GM20431 (cell line): ENCODE measurements around the gene ENPEP.
"Not testable (repeated sequence)": the region's sequence is repeated elsewhere in the genome, so short reads cannot be mapped to it uniquely, and the experiment has no call there.

Experiments
- in situ Hi-C: fragments of 300-500 bp; cut with MseI, MboI; formaldehyde crosslinking; loops from one replicate; pipeline ENCODE4 v1.15.0; 2020; ENCODE audit warnings: low sequenced_read_pairs; ENCODE audit not compliant: unreplicated experiment

Gene ENPEP

DNA sequence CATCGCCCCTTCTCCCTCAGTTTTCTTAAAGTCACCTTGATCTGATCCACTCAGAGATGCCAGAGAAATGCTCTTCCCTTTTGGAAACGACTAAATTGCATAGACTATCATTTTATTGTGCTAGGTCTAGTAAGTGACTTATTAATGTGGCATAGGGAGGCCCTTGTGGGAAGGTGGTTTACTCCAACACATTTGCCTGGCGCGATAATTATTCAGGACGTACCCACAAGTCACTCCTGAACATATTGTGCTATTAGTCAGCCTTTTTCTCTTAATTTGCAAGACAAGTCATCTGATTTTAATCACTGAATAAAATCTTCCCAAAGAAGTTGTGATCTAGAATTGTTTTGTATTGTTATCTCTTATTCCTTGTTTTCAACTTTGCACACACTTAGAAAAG, 7.6 kb downstream of the ENPEP start:
- in situ Hi-C loops: no loop called here

DNA sequence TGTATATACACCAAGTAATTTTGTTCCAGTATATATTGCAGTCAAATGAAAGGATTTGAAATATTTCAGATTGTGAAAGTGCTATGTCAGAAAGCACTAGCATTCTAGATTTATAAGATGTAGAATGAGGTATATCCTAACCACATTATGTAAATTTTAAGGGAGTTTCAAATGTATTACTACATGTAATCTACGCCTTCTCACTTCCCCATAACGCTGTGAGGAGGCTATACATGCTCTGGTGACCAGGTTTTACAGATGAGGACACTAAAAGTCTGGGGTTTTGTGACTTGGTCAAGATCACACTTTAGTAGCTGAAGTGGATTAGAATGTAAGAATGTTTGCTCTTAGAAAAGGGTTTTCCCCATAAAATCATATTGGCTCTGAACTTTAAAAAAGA, 8.1 kb downstream of the ENPEP start:
- in situ Hi-C loops: no loop called here

- in situ Hi-C loops: no loop called here
Observed at GRCh38 chr4:110484767-110485166, 8.8 kb downstream of the ENPEP start.

DNA sequence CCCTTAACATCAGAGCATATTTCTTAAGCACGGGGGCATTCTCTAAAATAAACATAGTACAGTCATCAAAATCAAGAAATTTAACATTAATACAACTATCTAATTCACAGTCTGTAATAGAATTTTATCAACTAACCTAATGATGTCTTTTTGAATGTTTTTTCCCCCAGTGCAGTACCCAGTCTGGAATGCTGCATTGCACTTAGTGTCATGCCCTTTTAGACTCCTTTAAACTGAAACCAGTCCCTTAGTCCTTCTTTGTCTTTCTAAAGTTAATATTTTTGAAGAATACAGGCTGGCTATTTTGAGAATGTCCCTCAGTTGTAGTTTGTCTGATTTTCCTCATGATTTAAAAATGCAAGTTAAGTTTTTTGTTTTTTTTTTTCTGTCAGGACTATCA, 9.5 kb downstream of the ENPEP start:
- in situ Hi-C loops: no loop called here

DNA sequence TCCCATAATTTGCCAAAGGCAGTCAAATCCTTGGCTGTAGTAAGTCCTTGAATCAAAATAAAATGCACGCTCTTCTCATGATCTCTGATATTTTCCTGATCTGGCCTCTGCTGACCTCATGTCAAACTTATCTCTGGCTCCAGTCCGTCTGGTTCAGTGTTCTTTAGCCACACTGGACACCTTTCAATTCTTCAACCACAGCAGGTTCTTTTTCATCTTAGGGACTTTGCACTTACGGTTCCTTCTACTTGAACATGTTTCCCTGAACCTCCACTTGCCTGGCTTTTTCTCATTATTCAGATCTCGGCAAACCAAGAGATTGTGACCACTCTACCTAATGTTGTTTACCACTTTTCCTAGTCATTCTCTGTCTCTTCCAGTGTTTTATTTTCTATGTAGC, 10.3 kb downstream of the ENPEP start:
- in situ Hi-C loops: no loop called here

- in situ Hi-C loops: not testable (repeated sequence)
Observed at GRCh38 chr4:110486850-110487249, 10.9 kb downstream of the ENPEP start.

DNA sequence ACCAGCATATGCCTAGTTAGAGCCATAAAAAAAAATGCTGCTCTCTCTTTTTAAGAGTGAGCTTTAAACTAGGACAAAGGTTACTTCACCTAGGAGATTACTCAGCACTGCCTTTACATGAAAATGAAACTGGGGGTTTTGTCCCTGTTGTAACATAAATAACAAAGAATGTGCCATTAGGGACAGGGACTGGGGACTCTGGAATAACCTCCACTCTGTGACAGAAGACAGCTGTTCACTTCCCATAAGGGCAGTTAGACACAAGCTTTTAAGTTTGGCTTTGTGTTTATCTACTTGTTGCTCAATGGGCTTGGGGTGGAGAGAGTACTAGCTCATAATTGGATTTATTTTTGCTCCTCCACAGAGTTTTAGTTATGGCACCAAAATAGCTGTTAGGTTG, 11.9 kb downstream of the ENPEP start:
- in situ Hi-C loops: no loop called here

- in situ Hi-C loops: no loop called here
Observed at GRCh38 chr4:110489901-110490508, 14.1 kb downstream of the ENPEP start.

DNA sequence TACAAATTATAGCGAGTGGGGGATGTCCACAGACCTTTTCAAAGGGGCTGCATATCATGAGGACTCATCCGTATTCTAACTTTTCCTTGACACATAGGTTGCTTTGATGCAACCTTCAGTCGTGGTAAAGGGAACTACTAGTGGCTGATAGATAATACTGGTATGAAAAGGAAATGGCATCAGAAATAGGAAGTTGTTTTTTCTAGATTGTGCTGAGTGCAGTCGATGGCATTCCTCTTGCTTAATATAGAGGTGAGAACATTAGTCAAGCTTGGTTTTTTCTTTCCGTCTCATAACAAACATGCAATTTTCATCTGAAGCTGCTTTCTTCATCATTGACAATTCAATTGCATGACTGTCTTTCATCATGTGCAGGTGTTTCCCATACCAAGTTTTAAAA, 16.6 kb downstream of the ENPEP start:
- in situ Hi-C loops: no loop called here

GRCh38 chr4:110493520-110493919, 17.6 kb downstream of the ENPEP start:
- in situ Hi-C loops: no loop called here

DNA sequence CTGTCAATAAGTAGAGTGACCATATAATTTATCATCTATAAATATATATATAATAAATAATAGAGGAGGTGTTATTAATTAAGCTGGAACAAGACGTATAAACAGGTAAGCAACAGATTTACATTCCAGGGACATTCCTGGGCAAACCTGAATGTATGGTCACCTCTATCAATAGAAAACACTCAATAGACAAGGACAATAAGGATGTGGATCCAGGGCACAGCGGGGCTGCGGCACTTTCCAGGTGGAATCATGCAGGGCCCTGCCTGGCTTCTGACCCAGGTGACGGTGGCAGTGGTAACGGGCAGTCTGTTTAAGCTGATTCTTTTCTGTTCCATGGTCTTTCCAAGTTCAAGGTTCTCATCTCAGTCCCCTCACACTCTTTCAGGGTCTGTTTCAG, 22.5 kb downstream of the ENPEP start:
- in situ Hi-C loops: no loop called here

DNA sequence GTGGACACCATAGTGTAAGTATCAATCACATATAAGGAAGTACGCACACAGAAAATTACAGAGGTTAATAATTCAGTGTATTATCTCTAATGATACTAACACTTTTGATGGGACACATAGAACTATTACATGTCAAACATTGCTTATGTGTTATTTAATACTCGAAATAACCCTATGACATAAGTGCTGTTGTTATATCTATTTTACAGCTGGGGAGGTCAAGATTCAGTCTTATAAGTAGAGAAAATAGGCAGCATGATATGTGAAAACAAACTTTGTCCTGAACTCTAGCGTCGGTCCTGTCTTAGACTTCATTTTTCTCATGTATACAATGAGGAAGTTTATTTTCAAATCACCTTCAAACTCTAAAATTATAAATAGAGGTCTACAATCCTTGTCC, 23.2 kb downstream of the ENPEP start:
- in situ Hi-C loops: no loop called here

DNA sequence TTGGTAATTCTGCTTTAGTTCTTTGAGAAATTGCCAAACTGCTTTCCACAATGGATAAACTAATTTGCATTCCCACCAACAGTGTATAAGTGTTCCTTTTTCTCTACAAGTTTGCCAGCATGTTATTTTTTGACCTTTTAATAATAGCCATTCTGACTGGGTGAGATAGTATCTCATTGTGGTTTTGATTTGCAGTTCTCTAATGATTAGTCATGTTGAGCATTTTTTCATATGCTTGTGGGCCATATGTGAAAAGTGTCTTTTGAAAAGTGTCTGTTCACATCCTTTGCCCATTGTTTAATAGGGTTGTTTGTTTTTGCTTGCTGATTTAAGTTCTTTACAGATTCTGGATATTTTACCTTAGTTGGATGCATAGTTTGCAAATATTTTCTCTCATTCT, 25.9 kb downstream of the ENPEP start:
- in situ Hi-C loops: loop anchor here (25.0 kb wide), 2 partner anchors 190 to 1090 kb away; no protein-coding TSS in a partner anchor

GRCh38 chr4:110503270-110504083, 27.5 kb downstream of the ENPEP start:
- in situ Hi-C loops: loop anchor here (25.0 kb wide), 2 partner anchors 191 to 1091 kb away; no protein-coding TSS in a partner anchor

DNA sequence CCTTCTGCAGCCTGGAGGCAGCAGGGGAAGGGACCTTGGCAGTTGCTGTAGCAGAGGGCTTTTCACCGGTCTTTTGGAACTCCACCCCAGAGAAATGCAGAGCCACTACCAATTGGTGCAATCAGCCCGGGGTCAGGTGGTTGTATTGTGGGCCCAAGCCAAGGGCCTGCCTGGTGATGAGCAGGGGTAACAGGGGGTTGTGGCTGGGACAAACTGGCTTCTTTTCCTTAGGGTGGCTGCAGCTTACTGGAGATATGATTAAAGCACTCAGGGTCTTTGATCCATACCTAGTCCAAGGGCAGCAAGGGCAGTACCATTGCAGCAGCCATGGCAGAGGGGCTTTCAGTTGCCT, 28.1 kb downstream of the ENPEP start:
- in situ Hi-C loops: loop anchor here (25.0 kb wide), 2 partner anchors 192 to 1092 kb away; no protein-coding TSS in a partner anchor

GRCh38 chr4:110505440-110505839, 29.5 kb downstream of the ENPEP start:
- in situ Hi-C loops: loop anchor here (25.0 kb wide), 2 partner anchors 193 to 1093 kb away; no protein-coding TSS in a partner anchor

DNA sequence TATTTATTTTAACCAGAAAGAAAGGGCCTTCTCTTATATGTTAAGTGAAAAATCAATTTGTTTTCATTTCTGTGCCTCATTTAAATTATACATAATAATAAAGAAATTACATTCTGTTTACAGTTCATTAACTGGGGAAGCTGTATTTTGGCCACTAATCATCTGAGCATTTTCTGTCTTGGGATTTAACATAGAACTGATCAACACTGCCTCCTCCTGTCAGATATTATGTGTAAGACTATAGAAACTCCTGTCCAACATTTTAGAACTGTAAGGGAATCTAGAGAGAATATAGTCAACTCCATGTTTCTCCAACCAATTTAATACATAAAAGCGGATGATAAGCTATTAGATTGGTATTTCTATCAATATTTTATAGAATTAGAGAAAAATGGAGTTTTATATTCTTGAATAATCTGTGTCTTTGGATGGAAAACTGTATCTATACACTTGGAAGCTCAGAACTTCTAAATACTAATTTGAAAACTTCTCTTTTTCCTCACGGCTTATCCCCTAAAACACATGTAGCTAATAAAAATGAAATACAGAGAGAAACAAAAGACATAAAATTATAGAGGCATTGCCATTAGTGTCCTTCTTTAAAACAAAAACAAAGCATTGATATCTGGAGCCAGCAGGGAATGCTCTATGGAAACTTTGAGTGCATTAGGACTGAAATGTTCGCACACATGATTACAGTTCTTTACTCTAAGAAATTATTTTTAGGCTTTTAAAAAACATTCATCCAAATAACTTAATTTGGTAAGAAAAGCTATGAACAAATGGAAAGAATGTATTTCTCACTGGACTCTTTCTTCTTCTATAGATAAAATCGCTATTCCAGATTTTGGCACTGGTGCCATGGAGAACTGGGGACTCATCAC, 33.1 kb downstream of the ENPEP start:
- in situ Hi-C loops: loop anchor here (25.0 kb wide), 2 partner anchors 197 to 1097 kb away; no protein-coding TSS in a partner anchor

GRCh38 chr4:110510277-110510676, 34.3 kb downstream of the ENPEP start:
- in situ Hi-C loops: loop anchor here (25.0 kb wide), 2 partner anchors 198 to 1098 kb away; no protein-coding TSS in a partner anchor

DNA sequence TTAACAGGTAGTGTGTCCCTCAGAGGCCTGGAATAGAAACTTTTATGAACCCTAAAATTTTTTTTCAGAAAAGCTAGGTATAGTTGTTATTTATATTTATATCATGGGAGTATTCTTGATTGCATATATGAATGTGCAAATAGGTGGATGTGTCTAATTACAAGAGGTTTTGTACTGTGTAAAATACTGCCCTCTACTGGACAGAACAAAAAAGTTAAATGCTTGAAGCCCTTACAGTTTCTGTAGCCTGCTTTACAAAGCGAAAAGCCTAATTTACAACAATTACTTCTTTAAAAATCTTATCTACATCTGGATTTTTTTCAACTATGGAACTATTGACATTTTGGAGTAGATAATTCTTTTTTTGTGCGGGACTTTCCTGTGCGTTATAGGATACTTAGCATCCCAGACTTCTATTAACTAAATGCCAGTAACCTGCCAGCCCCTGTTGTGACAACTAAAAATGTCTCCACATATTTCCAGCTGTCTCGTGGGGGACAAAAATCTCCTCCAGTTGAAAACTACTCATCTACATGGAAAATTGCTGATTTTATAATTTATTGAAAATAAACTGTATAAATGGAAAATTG, 35.1 kb downstream of the ENPEP start:
- in situ Hi-C loops: loop anchor here (25.0 kb wide), 2 partner anchors 199 to 1099 kb away; no protein-coding TSS in a partner anchor

GRCh38 chr4:110512901-110513300, 36.9 kb downstream of the ENPEP start:
- in situ Hi-C loops: loop anchor here (25.0 kb wide), 2 partner anchors 201 to 1101 kb away; no protein-coding TSS in a partner anchor
